CD8-positive, alpha-beta memory T cell (primary cell): Measurements from ENCODE around the gene MYO18B. TPM values are rescaled to one million over a fixed set of nuclear protein-coding genes. Genes with fewer than 3 reads are reported as not detected.
A peak's percentile ranks its signal among the peaks of the same experiment; 100 is the strongest.

Experiments used
- CTCF ChIA-PET: fragments of 350-600 bp; sonication (Branson Sonifier 250); formaldehyde crosslinking; loops from one replicate; lab custom pipeline; 2021; ENCODE audit warnings: antibody characterized with exemption; lab: Charles Lee
- POLR2A ChIA-PET: fragments of 350-600 bp; sonication (Branson Sonifier 250); formaldehyde crosslinking; loops from one replicate; lab custom pipeline; 2021; ENCODE audit warnings: antibody characterized with exemption; lab: Charles Lee
- DNase-seq, 5 donors: peaks; one replicate each; pipeline versions ENCODE4 v3.0.0 to v3.0.0-alpha.2; 2020 to 2022; ENCODE audit warnings: mixed read lengths in 1 of 5
- H3K27ac ChIP-seq: one replicate; pipeline ENCODE4 v1.7.0; 2013; ENCODE audit warnings: low read depth, mild to moderate bottlenecking, low read length, moderate library complexity
- H3K27me3 ChIP-seq: 2 replicates; pipeline ENCODE4 v1.7.0; 2013; ENCODE audit warnings: low read length, mild to moderate bottlenecking; ENCODE audit not compliant: insufficient read depth, poor library complexity, severe bottlenecking
- H3K36me3 ChIP-seq: 2 replicates; pipeline ENCODE4 v1.7.0; 2013; ENCODE audit warnings: mild to moderate bottlenecking, low read length, moderate library complexity; ENCODE audit not compliant: insufficient read depth
- H3K4me1 ChIP-seq: 2 replicates; pipeline ENCODE4 v1.7.0; 2013; ENCODE audit warnings: mild to moderate bottlenecking, low read length, moderate library complexity; ENCODE audit not compliant: insufficient read depth
- H3K4me3 ChIP-seq: 2 replicates; pipeline ENCODE4 v1.7.0; 2013; ENCODE audit warnings: mild to moderate bottlenecking, low read length
- H3K9me3 ChIP-seq: 2 replicates; pipeline ENCODE4 v1.7.0; 2013; ENCODE audit warnings: mild to moderate bottlenecking, low read length
- H3K27ac Mint-ChIP-seq, 8 donors: one replicate each; pipeline ENCODE4 v1.8.0; 2020 to 2021; ENCODE audit warnings: mixed read lengths in 8 of 8, mild to moderate bottlenecking in 6 of 8, inconsistent platforms in 3 of 8, moderate library complexity in 3 of 8
- H3K27me3 Mint-ChIP-seq, 2 donors: one replicate each; pipeline ENCODE4 v1.8.0; 2020 to 2021; ENCODE audit warnings: mixed read lengths in 2 of 2, mild to moderate bottlenecking in 1 of 2, moderate library complexity in 1 of 2
- H3K36me3 Mint-ChIP-seq, 3 donors: one replicate each; pipeline ENCODE4 v1.8.0; 2020 to 2021; ENCODE audit warnings: mixed read lengths in 3 of 3, inconsistent platforms in 1 of 3, mild to moderate bottlenecking in 1 of 3
- H3K4me1 Mint-ChIP-seq, 3 donors: one replicate each; pipeline ENCODE4 v1.8.0; 2020 to 2021; ENCODE audit warnings: mixed read lengths in 3 of 3, inconsistent platforms in 1 of 3, mild to moderate bottlenecking in 1 of 3
- H3K4me3 Mint-ChIP-seq, 7 donors: one replicate each; pipeline ENCODE4 v1.8.0; 2020 to 2021; ENCODE audit warnings: mixed read lengths in 7 of 7, mild to moderate bottlenecking in 6 of 7, moderate library complexity in 4 of 7, inconsistent platforms in 2 of 7
- H3K9me3 Mint-ChIP-seq, 5 donors: one replicate each; pipeline ENCODE4 v1.8.0; 2020 to 2022; ENCODE audit warnings: mixed read lengths in 5 of 5, mild to moderate bottlenecking in 3 of 5, moderate library complexity in 2 of 5, inconsistent platforms in 1 of 5
- polyA plus RNA-seq: library from polyadenylated mRNA; unstranded; fragments of 300-500 nt; fragmentation: Illumina TruSeq; gene quantifications from one replicate; pipeline ENCODE4 v1.2.3, GENCODE V29; 2021
- total RNA-seq, 2 experiments: library from RNA; stranded (reverse); gene quantifications; one replicate each; pipeline ENCODE4 v1.2.3, GENCODE V29; 2021

Gene MYO18B
- total and polyA plus RNA-seq, 3 experiments from 2014 or later, result 0.06 to 0.84 (median 0.59) TPM

DNA sequence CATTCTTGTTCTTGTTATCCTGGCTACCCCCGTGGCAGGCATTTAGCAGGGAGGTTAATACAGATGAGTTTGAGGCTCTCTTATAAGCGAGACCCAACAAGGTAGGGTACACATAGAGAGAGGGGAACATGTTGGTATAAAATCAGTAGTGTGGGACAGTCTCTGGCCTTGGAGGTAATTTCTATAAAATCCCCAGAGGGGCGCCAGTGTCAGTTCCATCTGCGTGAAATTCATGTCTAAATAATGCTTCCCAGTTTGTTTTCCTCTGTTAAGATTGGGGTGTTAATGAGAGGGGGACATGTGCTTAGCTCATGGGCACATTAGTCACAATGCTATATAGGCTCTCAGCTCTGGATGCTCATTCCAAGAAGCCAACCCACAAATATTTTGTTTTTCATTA lies 150.7 kb downstream of the MYO18B start:
- Mint-ChIP-seq H3K27me3 (peaks cover 5 to 13% of the 10 kb centered on the region in 2 donors), H3K36me3 (no peaks in the 10 kb centered on the region), H3K27ac (no peak overlapping the region), H3K9me3 (no peaks in the 10 kb centered on the region), H3K4me3 (no peak overlapping the region), H3K4me1 (no peaks in the 10 kb centered on the region)
- Histone ChIP-seq H3K27ac (no peak overlapping the region), H3K4me3 (no peak overlapping the region), H3K9me3 (no peaks in the 10 kb centered on the region), H3K27me3 (no peaks in the 10 kb centered on the region), H3K4me1 (no peaks in the 10 kb centered on the region), H3K36me3 (no peaks in the 10 kb centered on the region)
- ChIA-PET POLR2A (no interaction called here), CTCF (no interaction called here)
- DNase-seq, result no peak

DNA sequence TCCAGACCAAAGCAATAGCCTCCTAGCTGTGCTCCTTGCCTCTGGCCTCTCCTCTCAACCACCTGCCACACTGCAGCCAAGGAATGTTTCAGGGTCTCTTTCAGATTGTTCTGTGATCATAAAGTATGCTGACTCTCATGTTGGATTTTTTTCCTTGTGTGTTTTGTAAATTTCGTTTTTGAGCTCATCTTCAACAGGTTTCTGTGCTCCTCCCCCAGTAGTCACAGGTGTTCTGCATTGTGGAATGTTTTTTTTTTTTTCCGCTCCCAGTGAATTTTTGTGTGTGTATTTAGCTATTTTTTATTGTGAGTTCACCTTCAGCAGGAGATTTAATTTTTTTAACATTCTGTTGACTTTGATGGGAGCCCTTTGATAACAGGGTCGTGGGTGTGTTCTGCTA lies 153.7 kb downstream of the MYO18B start:
- Histone ChIP-seq H3K27ac (no peak overlapping the region), H3K4me3 (no peak overlapping the region), H3K27me3 (no peaks in the 10 kb centered on the region), H3K9me3 (no peaks in the 10 kb centered on the region), H3K4me1 (no peaks in the 10 kb centered on the region), H3K36me3 (no peaks in the 10 kb centered on the region)
- POLR2A ChIA-PET, result no interaction called here
- Mint-ChIP-seq H3K4me3 (no peak overlapping the region), H3K36me3 (peaks cover 0 to 2% (median 0%) of the 10 kb centered on the region in 3 donors), H3K27ac (no peak overlapping the region), H3K27me3 (peaks cover 5 to 10% of the 10 kb centered on the region in 2 donors), H3K9me3 (no peaks in the 10 kb centered on the region), H3K4me1 (no peaks in the 10 kb centered on the region)
- no peak for DNase-seq
- CTCF ChIA-PET, result no interaction called here

DNA sequence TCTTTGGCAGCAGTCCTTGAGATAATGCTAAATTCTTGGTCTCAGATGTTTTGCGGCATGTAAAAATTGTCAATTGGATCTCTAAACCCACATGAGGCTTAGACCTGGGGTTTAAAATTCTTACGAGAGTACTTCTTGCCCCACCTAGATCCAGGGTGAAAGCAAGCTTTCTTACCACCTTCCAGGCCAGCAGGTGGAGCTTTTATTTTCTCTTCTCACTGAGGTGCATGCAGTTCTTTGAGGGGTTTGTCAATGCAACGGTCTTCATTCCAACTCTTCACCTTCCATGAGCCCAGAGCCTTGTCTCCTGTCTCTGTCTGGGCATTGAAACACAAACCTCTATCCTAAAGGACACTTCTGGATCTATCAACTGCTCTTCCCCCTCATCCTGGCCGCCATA lies 154.1 kb downstream of the MYO18B start:
- Histone ChIP-seq H3K27ac (no peak overlapping the region), H3K36me3 (no peaks in the 10 kb centered on the region), H3K4me3 (no peak overlapping the region), H3K27me3 (no peaks in the 10 kb centered on the region), H3K9me3 (no peaks in the 10 kb centered on the region), H3K4me1 (no peaks in the 10 kb centered on the region)
- CTCF ChIA-PET, result no interaction called here
- Mint-ChIP-seq H3K27me3 (peaks cover 5 to 8% of the 10 kb centered on the region in 2 donors), H3K4me3 (no peak overlapping the region), H3K9me3 (no peaks in the 10 kb centered on the region), H3K4me1 (no peaks in the 10 kb centered on the region), H3K27ac (no peak overlapping the region), H3K36me3 (peaks cover 0 to 2% (median 0%) of the 10 kb centered on the region in 3 donors)
- POLR2A ChIA-PET, result no interaction called here
- DNase-seq, result no peak

DNA sequence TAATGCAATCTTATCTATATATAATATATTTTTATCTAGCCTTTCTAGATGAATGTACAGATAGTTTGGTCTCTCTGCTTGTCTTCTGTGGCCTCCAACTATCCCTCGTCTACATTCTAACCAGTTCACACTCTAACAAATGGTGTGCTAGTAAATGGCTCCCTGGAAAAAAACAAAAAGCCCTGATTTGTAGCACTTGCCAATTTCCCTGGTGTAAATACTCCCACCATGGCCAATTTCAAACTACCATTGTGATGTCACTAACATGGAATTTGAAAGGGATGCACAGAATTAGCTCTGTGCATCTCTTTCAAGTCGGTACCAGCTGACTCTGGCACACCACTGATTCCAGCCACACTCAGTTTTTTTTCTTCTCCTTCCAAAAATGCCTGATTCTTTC lies 154.6 kb downstream of the MYO18B start:
- Histone ChIP-seq H3K27ac (no peak overlapping the region), H3K4me3 (no peak overlapping the region), H3K4me1 (no peaks in the 10 kb centered on the region), H3K36me3 (no peaks in the 10 kb centered on the region), H3K9me3 (no peaks in the 10 kb centered on the region), H3K27me3 (no peaks in the 10 kb centered on the region)
- no peak for DNase-seq
- Mint-ChIP-seq H3K27me3 (peaks cover 4 to 5% of the 10 kb centered on the region in 2 donors), H3K4me1 (no peaks in the 10 kb centered on the region), H3K36me3 (peaks cover 0 to 2% (median 0%) of the 10 kb centered on the region in 3 donors), H3K27ac (no peak overlapping the region), H3K4me3 (no peak overlapping the region), H3K9me3 (peaks cover 0 to 2% (median 0%) of the 10 kb centered on the region in 5 donors)
- CTCF ChIA-PET, result no interaction called here
- POLR2A ChIA-PET, result no interaction called here

DNA sequence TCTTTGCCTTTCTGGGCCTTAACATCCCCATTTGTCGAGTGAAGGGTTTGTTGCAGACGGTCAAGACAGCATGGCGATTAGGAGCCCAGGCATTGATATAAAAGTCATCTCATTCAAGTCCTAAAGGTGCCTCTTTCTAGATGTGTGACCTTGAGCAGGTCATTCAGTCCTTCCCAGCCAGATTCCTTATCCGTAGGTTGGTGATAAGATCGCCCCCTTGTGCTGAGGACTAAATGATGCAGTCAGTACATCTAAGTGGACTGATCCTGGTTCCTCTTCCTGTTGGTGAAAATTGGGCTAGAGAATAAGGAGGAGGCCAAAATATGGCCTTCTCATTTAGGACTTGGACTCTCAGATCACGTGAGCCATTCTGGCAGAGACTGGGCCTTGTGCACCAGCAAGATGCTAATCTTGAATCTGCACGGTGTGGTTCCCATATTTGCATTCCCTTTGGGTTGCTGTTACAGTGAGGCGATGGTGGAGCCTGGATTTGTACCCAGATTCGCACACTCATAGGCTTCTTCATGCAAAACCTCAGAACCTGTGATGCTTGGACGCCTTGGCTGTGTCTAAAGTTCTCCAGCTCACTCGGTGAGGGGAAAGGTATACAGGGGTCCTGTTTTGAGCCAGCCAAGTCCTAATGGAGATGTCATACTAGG lies 156.8 kb downstream of the MYO18B start:
- Mint-ChIP-seq H3K36me3 (peaks cover 0 to 2% (median 0%) of the 10 kb centered on the region in 3 donors), H3K9me3 (peaks cover 0 to 2% (median 0%) of the 10 kb centered on the region in 5 donors), H3K27ac (peak overlapping the region in 1 of 8 donors; percentile 30), H3K27me3 (peaks cover 3 to 13% of the 10 kb centered on the region in 2 donors), H3K4me1 (no peaks in the 10 kb centered on the region), H3K4me3 (no peak overlapping the region)
- ChIA-PET POLR2A (no interaction called here), CTCF (interaction anchor here (1.3 kb wide), 1 partner anchor 431 kb away, joined by 3 read pairs; no protein-coding TSS in a partner anchor)
- Histone ChIP-seq H3K9me3 (no peaks in the 10 kb centered on the region), H3K4me1 (no peaks in the 10 kb centered on the region), H3K27me3 (no peaks in the 10 kb centered on the region), H3K4me3 (no peak overlapping the region), H3K36me3 (no peaks in the 10 kb centered on the region), H3K27ac (no peak overlapping the region)
- no peak for DNase-seq

DNA sequence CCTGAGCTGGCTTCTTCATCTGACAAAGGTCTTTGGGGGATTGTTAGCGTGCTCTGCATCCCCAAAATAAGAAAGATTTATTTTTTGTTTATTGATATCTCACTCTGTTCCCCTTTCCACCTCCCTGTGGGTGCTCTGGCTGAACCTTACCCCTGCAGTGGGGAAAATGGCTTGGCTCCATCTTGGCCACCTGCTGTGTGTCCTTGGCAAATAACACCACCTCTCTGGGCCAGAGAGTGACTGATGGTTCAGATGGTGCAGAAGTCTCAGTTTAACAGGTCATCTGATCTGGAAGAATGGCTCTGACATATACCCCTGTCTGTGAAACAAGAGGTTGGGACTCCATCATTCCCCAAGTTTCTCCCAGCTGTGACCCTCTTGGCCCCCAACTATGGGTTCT lies 157.6 kb downstream of the MYO18B start:
- no peaks in the 10 kb centered on the region for H3K36me3 ChIP-seq
- no peaks in the 10 kb centered on the region for H3K4me1 ChIP-seq
- peaks cover 3 to 13% of the 10 kb centered on the region in 2 donors for H3K27me3 Mint-ChIP-seq
- POLR2A ChIA-PET, result no interaction called here
- DNase-seq, result no peak
- H3K27ac Mint-ChIP-seq, result no peak overlapping the region
- peaks cover 0 to 2% (median 0%) of the 10 kb centered on the region in 5 donors for H3K9me3 Mint-ChIP-seq
- CTCF ChIA-PET, result interaction anchor here (1.3 kb wide), 1 partner anchor 431 kb away, joined by 3 read pairs; no protein-coding TSS in a partner anchor
- peaks cover 0 to 2% (median 0%) of the 10 kb centered on the region in 3 donors for H3K36me3 Mint-ChIP-seq
- H3K4me1 Mint-ChIP-seq, result no peaks in the 10 kb centered on the region
- H3K27ac ChIP-seq, result no peak overlapping the region
- no peak overlapping the region for H3K4me3 ChIP-seq
- no peak overlapping the region for H3K4me3 Mint-ChIP-seq
- H3K9me3 ChIP-seq, result no peaks in the 10 kb centered on the region
- H3K27me3 ChIP-seq, result no peaks in the 10 kb centered on the region

DNA sequence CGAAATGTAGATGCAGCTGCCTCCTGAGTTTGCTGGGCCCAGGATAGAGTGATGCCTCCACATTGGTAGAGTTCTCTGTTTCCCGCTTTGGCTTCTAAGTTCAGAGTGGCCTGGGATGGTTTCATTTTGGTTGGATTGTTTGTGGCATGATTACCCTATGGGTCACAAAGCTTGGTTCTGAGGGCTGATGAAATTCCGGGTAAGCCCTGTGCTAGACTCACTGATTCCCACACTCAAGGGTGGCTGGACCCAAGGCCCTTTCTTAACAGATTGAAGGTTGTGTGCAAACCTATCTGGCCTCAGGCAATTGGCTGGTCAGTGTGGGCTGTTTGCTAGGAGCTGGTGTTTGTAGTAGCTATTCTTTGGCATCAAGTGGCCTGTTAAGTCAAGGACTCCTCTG lies 158.4 kb downstream of the MYO18B start:
- Mint-ChIP-seq H3K4me3 (no peak overlapping the region), H3K9me3 (peaks cover 0 to 5% (median 0%) of the 10 kb centered on the region in 5 donors), H3K27ac (no peak overlapping the region), H3K27me3 (peaks cover 1 to 13% of the 10 kb centered on the region in 2 donors), H3K4me1 (no peaks in the 10 kb centered on the region), H3K36me3 (peaks cover 0 to 2% (median 0%) of the 10 kb centered on the region in 3 donors)
- Histone ChIP-seq H3K27ac (no peak overlapping the region), H3K4me1 (no peaks in the 10 kb centered on the region), H3K4me3 (no peak overlapping the region), H3K9me3 (no peaks in the 10 kb centered on the region), H3K27me3 (no peaks in the 10 kb centered on the region), H3K36me3 (no peaks in the 10 kb centered on the region)
- ChIA-PET POLR2A (no interaction called here), CTCF (interaction anchor here (0.6 to 1.3 kb wide), 2 partner anchors 430 to 1089 kb away, joined by 3 read pairs; no protein-coding TSS in a partner anchor)
- DNase-seq, result no peak

DNA sequence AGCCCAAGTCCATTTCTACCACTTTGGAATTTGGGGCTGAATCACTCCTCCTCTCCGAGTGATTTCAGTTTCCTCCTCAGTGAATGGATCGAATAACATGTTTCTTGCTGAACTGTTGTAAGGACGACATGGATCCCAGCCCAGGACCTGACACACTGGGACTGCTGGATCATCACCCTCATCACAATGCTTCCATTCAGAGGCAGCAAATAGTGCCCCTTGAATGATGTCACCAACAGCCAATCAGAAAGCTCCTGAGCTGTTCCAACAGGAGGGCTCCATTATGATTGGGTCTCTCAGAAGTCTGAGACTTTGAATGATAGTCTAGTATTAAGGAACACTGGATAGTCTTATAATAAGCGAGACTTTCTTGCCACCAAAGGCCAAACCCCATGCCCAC lies 158.9 kb downstream of the MYO18B start:
- Histone ChIP-seq H3K27ac (no peak overlapping the region), H3K4me1 (no peaks in the 10 kb centered on the region), H3K27me3 (no peaks in the 10 kb centered on the region), H3K36me3 (no peaks in the 10 kb centered on the region), H3K4me3 (no peak overlapping the region), H3K9me3 (no peaks in the 10 kb centered on the region)
- CTCF ChIA-PET, result no interaction called here
- DNase-seq, result no peak
- Mint-ChIP-seq H3K4me3 (no peak overlapping the region), H3K9me3 (peaks cover 0 to 5% (median 0%) of the 10 kb centered on the region in 5 donors), H3K36me3 (peaks cover 0 to 2% (median 0%) of the 10 kb centered on the region in 3 donors), H3K4me1 (no peaks in the 10 kb centered on the region), H3K27me3 (peaks cover 1 to 13% of the 10 kb centered on the region in 2 donors), H3K27ac (no peak overlapping the region)
- POLR2A ChIA-PET, result no interaction called here
